LNCAP (cell line): ENCODE data around the gene CNN3.

ENCODE experiments used
- CTCF ChIP-seq: fragments of 450-650 bp; IDR thresholded peaks from 2 replicates; pipeline ENCODE4 v1.5.1; 2017; ENCODE audit warnings: mild to moderate bottlenecking

Gene CNN3

GRCh38 chr1:94925561-94926125 is 1.3 kb downstream of the CNN3 start:
- no peak for TF ChIP-seq CTCF

DNA sequence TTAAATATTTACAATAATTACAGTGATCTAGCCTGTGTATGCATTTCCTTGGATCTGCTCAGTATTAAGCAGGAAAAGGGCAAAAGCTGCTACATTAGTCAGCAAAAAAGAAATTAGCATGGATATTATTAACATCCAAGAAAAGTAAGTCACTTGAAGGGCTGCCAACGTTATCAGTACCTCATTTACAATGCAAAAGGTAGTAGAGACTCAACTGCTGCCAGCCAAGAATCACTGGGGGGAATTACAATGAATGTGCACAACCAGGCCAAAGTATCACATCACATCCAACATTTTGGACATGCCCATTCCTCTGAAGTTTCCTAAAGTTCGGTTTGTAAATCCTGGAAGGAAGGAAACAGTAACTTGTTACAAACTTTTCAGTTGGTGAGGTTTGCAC is 1.9 kb downstream of the CNN3 start:
- TF ChIP-seq CTCF: no peak

DNA sequence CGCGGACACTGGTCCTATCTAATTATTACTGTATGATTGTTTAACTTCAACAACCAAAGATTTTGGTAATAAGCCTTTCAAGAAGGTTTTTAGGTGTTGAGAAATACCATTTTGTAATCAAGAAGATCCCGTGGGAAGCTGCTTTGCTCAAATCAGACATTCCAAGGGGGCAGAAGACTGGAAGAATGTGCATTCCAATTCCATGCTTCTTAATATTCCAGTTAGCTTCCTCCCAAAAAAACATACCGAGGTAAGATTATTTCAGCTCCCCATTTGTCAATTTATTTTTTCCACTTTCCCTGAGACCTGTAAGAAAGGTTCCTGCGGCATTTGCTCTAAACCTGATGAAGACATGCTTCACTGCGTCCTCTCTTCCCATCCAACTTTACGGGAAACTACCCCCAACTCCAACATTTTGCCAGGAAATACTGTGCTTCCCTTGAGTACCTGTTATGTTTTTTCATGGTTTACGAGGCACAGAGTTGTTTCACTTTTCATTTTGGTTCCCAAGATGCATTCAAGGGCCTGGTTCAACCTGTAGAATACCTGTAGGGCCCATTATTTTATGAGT is 4.1 kb downstream of the CNN3 start:
- no peak for TF ChIP-seq CTCF

GRCh38 chr1:94921977-94922376 is 4.9 kb downstream of the CNN3 start:
- TF ChIP-seq CTCF: no peak

DNA sequence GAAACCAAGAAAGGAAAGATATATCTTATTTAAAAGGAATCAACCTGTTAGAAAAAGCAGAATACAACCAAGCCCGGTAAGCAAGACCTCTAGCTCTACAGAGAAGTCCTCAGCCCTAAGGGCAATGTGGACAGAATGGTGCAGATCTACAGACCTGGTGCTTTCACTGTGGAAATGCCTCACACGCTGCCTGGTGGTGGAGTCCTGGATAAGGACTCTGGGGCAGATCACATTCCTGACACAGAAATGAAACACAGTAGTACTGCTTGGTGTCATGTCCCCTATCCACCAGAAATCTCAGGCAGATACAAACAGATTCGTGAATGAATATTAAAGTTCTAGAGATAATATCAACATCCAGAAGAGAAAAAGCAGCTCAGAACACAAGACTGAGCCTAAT is 6.8 kb downstream of the CNN3 start:
- no peak for TF ChIP-seq CTCF

DNA sequence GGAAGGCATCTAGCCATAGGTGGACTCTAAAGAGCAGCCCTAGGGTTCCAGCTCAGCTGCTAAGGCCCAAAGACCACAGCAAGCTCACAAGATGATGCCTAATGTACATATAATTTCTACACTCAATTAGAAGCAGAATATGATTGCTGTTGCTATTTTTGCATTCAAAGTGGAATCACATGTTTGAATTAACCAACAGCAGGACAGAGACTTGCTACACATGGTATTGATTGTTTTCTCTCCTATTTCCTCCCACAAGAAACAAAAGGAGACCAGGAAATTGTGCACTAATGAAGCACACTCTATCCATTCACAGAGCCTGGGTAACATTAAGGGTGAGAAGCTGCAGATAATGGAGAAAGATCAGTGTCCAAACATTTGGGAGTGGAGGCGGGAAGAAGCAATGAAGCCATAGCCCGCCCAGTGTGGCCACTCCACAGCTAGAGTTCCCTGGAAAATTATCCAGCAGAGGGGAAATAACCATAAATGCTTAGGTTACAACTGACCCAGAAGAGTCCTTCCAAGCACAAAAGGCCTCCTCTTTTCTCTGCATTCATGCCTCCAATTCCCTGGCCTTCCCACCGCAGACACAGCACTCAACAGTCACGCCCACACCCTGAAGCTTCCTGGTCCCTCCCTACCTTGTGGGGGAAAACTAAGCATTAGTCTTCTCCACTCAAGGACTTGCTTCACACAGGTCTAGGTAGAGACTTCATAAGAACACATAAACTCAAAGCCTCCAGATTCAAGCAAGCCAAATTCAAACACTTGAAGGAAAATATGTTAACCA is 7.5 kb downstream of the CNN3 start:
- TF ChIP-seq CTCF: no peak

DNA sequence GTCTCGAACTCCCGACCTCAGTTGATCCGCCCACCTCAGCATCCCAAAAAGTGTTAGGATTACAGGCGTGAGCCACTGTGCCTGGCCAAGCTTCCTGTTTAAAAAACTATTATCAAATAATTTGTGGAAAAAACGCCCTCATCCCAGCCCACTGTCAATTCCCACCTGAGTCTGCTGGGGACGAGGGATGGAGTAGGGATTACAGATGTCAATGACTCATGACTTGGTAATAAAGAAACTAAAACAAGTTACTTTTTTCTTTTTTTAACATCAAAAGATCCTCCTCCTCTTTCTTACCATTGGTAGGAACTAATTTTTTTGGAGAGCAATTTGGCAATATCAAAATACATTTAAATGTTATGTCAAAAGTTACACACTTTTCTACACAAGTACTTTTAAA is 9.7 kb downstream of the CNN3 start:
- TF ChIP-seq CTCF: no peak
